ENCODE results near the gene TOB2. TPM values are rescaled to one million over a fixed set of nuclear protein-coding genes. Genes with fewer than 3 reads are reported as not detected.

Gene TOB2
- total RNA-seq, 4 donors from 2014 or later: 31.5 to 45.9 (median 37.9) TPM

- TF ChIP-seq CTCF (IDR thresholded peaks at IDR 0.05) (no peak), POLR2A (IDR thresholded peaks at IDR 0.05) (no peak)
- no peak overlapping the region for H3K4me3 ChIP-seq (ENCODE audit: low read depth, poor library complexity, severe bottlenecking)
- intact Hi-C loops (cut with DNase I; ENCODE audit: low total_unique reads): no loop called here
- 72 to 75% methylated on average over 6 of the region's 6 CpGs for WGBS, 2 donors
- no peak for DNase-seq (ENCODE audit: low spot score in 2 of 2)
These were observed 33.2 kb upstream of the TOB2 start for GRCh38 chr22:41479671-41480396.

DNA sequence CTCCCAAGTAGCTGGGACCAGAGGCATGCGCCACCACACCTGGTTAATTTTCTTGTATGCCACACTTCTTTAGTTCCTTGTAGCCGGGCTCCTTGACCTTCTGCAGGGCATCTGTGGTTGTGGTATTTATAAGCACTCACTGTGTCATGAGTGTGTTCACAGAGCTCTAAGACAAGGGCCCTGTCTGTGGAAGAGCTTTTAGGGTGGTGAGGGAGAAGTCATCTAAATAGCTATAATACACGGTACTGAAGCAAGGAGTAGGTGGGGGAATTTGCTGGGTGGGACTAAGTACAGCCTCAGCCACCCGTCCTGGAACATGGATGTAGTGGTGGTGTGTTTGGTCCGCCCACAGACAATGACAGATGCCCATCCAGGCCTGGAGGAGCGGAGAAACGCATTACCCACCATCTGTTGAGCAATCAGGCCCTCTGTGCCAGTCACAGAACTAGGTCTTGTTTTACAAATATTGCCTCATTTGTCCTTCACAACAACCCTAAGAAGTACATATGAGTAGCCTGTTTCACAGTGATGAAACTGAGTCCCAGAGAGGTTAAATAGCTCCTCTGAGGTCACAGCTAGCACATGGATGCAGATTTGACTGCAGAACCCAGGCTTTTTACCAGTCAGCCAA lies 32.4 kb upstream of the TOB2 start:
- TF ChIP-seq CTCF (IDR thresholded peaks at IDR 0.05) (no peak), POLR2A (IDR thresholded peaks at IDR 0.05) (no peak)
- intact Hi-C loops (cut with DNase I; ENCODE audit: low total_unique reads): no loop called here
- no peak overlapping the region for H3K4me3 ChIP-seq (ENCODE audit: low read depth, poor library complexity, severe bottlenecking)
- WGBS, 2 donors: 63 to 72% methylated on average over 7 of the region's 7 CpGs
- DNase-seq (ENCODE audit: low spot score in 2 of 2): no peak

- WGBS, 2 donors: 70 to 93% methylated on average over 2 of the region's 2 CpGs
- H3K4me3 ChIP-seq (ENCODE audit: low read depth, poor library complexity, severe bottlenecking): no peak overlapping the region
- intact Hi-C loops (cut with DNase I; ENCODE audit: low total_unique reads): no loop called here
- no peak for TF ChIP-seq POLR2A (IDR thresholded peaks at IDR 0.05)
- no peak for TF ChIP-seq CTCF (IDR thresholded peaks at IDR 0.05)
- no peak for DNase-seq (ENCODE audit: low spot score in 2 of 2)
These were observed 31.9 kb upstream of the TOB2 start for GRCh38 chr22:41478473-41478872.

DNA sequence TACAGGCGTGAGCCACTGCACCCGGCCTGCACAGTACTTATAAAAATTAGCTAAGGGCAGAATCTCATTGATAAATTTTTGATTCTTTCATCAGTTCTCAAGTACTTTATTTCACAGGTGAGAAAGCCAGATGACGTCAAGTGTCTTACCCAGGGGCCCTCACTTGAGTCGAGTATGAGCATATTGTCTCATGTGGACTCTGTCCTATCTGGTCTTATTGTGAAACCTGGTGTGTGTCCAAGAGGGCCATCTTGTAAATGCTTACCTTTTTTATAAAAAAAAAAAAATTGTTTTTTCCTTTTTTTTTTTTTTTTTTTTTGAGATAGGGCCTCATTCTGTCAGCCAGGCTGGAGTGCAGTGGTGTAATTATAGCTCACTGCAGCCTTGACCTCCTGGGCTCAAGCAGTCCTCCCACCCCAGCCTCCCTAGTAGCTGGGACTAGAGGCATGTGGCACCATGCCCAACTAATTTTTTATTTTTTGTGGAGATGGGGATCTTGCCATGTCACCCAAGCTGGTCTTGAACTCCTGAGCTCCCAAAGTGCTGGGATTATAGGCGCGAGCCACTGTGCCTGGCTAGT lies 28.4 kb upstream of the TOB2 start:
- TF ChIP-seq CTCF (IDR thresholded peaks at IDR 0.05): no peak
- H3K4me3 ChIP-seq (ENCODE audit: low read depth, poor library complexity, severe bottlenecking): no peak overlapping the region
- WGBS, 2 donors: 93 to 94% methylated on average over 6 of the region's 6 CpGs
- no peak for DNase-seq (ENCODE audit: low spot score in 2 of 2)
- intact Hi-C loops (cut with DNase I; ENCODE audit: low total_unique reads): no loop called here

GRCh38 chr22:41471568-41471967 lies 25.0 kb upstream of the TOB2 start:
- WGBS, 2 donors: 65 to 78% methylated on average over 2 of the region's 2 CpGs
- no peak overlapping the region for H3K4me3 ChIP-seq (ENCODE audit: low read depth, poor library complexity, severe bottlenecking)
- intact Hi-C loops (cut with DNase I; ENCODE audit: low total_unique reads): no loop called here
- DNase-seq (ENCODE audit: low spot score in 2 of 2): no peak
- TF ChIP-seq POLR2A (IDR thresholded peaks at IDR 0.05) (no peak), CTCF (IDR thresholded peaks at IDR 0.05) (no peak)
